A375 (cell line): Measurements from ENCODE around the gene TENM4. TPM values are rescaled to one million over a fixed set of nuclear protein-coding genes. Genes with fewer than 3 reads are reported as not detected.

ENCODE experiments used
- small RNA-seq: library from RNA; depleted of rRNA; stranded (forward); fragments of <200 nt; gene quantifications from one replicate; pipeline ENCODE3, GENCODE V24; 2014
- total RNA-seq: library from RNA; depleted of rRNA; stranded (reverse); fragments of >200 nt; shearing (Covaris generic); gene quantifications from 2 replicates; pipeline ENCODE4 v1.2.3, GENCODE V29; 2014; rRNA removed

Gene TENM4
- 0.23 and 0.77 TPM in 2 replicates for total RNA-seq

DNA sequence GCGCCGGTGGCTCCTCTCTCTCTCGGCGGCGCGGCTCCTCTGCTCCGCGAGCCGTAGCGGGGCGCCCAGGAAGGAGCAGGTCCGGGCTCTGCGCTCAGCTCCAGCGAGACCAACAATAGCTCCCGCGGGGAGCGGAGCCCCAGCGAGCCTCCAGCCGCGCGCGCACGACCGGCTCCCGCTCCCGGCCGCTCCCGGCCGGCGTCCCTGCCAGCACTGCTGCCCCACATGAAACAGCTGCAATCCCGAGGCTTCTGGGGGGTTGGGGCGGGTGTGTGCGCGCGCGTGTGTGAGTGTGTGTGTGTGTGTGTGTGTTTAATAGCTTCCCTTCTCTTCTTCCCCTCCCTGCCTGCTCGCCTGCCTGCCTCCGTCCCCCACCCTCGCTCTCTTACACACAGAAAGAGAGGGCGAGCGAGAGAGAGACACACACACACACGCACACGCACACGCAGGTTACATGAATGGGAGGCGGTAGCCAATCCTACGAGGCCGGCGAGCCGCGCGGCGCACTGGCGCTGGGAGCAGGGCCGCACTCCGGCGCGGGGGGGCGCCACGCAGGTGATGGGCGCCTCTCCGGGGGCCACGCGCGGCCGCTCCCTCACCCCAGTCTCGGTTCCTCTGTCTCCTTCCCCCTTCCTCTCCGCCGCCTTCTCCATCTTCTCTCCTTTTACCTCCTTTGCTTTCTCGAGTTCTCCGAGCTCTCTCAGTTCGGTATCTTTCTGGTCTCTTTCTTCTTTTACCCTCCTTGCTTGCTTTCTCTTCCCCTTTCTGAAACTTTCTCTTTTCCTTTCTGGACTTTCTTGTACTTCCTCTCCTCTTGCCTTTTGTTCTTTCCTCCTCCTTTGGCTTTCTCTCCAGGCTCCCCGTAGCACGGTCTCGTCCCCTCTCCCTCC is at the start of gene TENM4:
Gene TENM4 (minus strand): TSS at position 460 of the 890 bp plus-strand sequence. CDS start 371,086 bp downstream, outside the sequence.

Small RNAs within 50 kb of the gene (small RNA-seq; reads per million reads assigned to genes)
- not detected for gene MIR5579
- gene MIR708: not detected
